ENCODE measurements around the gene LCN1.
"Not testable (repeated sequence)": the region's sequence is repeated elsewhere in the genome, so short reads cannot be mapped to it uniquely, and the experiment has no call there.

LCN1 gene

DNA sequence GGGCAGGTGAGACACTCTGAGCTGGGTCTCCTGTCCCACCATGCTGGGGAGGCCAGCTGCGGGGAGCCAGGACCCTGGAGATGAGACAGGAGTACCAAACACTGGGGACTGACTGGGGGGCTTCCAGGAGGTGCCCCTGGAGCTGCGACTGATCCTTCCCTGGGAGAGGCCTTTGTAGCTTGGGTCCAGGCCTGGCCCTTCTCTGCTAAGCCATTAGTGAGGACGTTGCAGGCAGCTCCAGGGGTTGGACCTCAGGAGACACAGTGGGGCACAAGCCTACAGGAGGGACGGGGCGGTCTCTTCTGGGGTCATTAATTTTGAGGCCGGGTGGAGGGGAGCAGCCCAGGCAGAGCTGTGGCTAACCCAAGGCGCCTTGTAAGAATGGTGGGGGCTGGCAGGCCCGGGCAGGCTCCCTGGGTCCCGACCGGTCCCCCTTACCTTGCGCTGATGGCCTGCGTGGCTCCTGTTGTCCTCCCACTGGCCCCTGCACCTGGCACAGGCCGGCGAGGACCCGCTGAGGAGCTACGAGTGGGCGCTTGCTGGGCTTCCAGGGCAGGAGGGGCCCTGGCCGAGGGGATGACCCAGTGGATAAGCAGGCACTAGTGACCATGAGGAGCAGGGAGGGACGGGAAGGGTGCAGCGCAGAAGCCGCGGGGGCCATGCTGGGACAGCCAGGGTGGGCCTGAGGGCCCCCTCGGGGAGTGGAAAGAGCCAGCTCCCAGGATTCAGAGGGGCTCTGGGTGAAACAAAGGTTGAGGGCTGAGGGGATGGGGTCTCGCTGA is 15.6 kb upstream of the LCN1 start:
- DNase-seq = no peak

DNA sequence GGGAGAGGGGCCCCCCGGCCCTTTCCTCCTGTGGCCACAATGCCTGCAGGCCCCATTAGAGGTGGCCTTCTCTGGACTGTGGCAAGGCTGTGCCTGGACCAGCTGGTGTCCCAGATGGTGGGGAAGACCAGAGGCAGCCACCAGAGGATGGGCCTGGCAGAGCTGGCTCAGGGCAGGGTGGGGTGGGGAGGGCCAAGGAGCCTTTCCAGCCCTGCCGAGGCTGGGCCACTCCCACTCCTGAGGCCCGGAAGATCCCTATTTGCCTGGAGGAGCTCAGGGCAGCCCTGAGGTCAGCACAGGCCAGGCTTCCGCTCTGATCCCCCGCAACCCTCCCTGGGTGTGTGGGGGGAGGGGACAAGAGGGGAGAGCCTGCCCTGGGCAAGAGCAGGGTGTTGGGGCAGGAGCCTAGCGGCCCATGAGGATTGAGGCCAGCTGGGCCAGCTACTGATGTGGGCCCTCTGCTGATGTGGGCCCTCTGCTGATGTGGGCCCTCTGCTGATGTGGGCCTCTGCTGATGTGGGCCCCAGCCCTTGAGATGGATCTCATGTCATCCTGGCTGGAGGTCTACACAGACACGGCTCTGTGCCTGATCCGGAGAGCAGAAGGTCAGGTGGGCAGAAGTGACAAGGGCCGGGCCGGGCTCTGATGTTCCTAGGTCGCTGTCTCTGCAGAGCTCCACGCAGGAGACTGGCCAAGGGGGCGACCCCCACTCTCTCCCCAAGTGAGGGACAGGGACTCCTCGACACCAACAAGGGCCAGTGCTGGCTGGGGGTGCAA is 14.7 kb upstream of the LCN1 start:
- no peak for DNase-seq

DNA sequence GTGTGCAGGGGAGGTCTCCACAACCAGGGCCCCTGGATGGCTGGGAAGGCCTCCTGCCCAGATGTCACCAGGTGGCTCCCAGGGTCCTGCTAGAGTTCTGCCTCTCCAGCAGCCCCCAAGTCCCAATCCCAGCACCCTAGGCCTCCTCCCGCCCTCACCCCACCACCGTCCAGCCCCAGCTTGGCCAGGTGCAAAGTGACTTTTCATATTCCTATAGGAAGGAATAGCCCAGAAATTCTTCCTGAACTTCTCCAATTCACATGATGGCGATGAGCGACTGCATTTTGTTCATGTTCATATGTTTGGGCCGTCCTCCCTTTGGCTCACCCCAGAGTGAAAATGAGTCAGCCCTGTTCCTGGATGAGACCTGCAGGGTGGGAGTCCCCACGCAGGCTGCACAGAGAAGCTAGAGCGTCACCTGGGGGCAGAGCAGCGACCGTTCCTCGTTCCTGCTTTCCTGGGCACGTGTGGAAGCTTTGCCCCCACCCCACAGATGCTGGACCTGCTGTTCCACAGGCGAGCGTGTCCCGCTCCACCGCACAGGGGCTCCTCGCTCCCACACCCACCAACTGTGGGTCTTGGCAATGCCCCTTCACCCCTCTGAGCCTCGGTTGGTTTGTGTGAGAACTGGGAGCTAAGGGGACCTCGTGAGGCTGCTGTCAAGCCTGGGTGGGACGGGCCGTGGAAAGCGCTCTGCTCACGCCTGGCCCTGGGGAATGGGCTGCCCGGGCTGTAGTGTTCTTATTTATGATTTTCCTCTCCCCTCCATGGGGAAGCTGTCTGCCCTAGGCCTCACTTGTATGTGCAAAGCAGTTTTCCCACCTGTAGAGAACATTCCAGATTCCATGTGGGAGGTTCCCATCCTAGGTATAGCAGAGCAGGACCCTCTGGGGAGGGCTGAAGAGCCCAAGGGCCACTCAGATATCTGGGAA is 13.9 kb upstream of the LCN1 start:
- DNase-seq = no peak

DNA sequence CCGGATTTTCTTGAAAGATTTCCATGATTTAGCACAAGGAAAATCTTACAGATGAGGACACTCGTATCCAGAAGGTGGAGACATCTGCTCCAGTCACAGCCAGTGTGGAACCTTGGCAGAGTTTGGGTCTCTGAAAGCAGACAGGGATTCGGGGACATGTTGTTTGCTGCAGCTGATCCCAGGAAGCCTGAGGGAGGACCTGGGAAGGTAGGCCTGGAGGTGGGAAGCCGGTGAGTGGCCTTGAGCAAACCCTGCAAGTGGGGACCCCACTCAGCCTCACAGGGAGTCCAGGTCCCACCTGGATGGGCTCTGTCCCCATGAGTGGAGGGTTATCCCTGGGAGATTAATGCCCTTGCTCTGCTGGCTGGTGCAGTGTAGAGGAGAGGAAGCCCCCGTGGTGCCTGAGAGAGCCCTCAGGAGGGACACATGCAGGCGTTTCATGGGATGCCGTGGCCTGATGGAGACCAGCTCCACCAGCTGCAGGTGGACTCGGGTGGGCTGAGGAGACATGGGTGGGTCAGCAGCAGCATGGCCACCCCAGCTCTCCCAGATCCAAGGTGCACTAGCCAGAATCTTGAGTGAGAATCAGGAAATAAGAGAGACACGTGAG is 12.9 kb upstream of the LCN1 start:
- DNase-seq = no peak

DNA sequence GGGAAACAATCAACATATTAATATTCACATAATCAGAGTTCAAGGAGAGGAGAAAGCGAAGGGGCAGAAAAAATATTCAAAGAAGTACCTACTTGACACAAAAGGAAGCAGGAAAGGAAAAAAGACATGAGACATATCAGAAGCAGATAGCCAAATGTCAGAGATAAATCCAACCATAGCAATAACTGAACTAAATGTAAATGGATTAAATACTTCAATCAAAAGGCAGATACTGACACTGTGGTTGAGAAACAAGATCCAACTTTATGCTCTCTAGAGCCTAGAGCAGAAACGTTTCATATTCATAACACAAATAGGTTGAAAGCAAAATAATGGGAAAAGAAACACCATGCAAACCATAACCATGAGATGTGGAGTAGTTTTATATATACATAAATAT is 11.8 kb upstream of the LCN1 start:
- DNase-seq = no peak

DNA sequence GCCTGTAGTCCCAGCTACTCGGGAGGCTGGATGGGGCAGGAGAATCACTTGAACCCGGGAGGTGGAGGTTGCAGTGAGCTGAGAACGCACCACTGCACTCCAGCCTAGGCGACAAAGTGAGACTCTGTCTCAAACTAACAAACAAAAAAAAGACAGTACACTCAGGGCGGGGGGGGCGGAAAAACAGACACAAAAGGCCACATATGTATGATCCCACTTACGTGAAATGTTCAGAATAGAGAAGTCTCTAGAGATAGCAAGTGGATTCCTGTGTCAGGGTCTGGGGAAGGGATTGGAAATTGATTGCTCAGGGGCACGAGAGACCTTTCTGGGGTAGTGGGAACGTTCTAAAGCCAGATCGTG is 9.0 kb upstream of the LCN1 start:
- DNase-seq = no peak

DNA sequence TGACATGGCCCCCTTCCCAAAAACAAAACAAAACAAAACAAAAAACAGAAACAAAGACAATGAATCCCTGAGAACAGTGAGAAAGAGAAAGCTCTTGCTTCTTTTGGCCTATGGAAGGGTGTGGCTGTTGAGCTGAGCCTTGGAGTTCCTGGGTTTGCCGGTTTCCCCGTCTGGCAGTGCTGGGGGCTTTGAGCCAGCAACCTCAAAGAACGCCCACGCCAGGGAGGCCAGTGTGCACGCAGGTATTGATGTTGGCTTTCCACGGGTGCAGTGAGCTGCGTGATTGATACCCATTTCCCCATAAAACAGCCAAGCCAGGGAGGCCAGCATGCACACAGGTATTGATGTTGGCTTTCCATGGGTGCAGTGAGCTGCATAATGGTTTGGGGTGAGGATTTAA is 8.3 kb upstream of the LCN1 start:
- no peak for DNase-seq

DNA sequence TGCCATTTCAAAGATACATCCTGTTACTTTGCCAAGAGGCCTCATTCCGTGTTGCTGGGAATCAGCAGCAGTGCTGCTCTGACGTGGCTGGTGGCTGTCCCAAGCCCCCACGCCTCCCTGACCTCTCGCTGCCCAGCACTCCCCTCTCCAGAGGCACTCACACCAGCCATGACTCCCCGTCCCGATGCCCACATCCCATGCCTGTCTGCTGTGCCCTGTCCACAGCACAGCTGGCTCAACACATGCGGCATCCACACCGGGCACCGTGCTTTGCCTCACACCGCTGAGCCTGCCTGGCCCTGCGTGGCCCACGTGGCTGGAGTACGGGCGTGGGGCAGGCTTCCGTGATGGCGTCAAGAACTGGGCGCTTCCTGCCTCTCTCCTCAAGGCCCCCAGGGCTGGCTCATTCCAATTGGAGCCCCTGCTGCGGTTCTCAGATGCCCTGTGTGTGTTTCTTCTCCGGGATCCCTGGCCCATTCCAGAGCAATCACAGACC is 7.8 kb upstream of the LCN1 start:
- DNase-seq = no peak

DNA sequence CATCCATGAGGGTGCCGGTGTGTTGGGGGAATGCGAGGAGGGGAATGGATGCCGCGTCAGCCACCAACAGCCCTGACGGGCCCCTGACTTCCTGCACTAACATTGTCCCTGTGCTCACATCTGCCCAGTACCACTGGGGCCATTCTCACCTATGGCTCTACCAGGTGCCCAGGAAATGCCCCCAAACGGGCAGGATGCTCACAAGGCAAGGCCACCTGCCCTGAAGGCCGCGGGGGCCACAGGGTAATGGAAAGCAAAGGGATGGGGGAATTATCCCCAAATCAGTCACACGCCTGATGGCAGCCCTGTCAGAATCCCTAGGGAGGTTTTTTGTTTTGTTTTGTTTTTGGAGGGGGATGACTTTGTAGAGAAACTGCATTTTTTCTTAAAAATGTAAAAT is 7.3 kb upstream of the LCN1 start:
- not testable (repeated sequence) for DNase-seq

DNA sequence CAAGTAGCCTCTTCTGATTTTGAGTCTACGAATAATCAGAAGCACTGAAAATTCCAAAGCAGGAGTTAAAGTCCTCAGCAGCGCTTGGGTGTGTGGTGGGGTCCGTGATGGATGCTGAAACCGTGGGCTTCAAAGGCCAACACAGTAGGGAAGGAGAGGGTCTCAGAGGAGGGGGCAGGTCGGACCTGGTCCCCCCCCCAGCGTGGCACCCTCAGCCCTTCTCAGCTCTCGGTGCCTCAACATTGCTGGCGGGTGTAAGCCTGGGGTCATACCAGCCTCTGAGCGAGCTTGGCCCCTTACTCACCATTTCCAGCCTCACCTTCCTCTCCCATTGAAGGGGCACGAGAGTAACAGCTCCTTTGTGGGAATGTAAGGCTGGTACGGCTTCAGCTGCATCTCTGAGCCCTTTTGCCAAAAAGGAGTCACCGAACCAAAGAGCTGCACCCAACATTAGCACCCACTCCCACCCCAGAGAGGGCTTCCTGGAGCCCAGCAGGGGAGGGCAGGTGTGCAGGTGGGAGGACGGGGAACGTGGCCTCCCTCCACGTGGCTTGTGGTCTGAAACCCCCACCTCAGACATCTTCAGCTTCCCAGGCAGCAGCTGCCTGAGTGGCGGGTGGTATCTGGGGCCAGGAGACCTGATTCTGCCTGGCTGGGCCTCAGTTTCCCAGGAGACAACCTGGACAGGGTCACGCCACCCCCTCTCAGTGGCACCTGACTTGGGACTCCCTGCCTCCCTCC is 6.7 kb upstream of the LCN1 start:
- DNase-seq = no peak

DNA sequence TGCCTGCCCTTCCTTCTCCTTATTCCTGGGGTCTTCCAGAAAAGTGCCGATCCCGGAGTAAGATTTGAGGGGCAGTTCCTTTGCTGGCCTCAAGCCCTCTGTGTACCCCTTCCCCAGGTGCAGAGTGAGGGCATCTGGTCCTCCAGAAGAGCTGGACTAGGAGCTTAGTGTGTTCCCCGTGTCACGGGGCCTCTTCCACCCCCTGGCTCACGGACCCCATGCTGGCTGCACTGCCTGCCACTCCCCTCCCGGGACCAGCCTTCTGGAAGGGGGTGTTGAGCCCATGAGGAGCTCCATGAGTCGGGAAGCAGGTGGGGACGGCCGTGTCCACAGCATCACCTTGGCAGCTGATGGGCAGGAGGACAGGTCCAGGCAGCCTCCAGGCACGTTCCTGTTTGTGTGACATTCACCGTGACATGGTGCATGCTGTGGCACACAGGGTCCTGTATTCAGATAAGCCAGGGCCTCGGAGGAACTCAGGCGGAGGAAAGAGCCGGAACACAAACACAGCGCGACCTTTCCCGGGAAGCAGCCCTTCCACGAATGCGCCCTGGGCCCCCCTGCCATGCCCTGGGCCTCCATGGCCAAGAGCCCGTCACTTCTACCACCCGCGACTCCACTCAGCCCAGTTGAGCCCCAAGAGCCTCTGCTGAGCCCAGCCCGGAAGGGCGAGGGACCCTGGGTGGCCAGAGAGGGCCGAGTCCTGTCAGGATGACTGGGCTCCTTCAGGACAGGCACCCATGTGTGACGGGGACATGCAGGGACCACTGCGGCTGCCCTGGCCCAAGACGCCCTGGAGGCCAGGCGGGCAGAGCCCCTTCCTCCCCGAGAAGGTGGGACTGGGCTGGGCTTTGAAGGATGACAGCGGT is 5.9 kb upstream of the LCN1 start:
- DNase-seq = no peak

DNA sequence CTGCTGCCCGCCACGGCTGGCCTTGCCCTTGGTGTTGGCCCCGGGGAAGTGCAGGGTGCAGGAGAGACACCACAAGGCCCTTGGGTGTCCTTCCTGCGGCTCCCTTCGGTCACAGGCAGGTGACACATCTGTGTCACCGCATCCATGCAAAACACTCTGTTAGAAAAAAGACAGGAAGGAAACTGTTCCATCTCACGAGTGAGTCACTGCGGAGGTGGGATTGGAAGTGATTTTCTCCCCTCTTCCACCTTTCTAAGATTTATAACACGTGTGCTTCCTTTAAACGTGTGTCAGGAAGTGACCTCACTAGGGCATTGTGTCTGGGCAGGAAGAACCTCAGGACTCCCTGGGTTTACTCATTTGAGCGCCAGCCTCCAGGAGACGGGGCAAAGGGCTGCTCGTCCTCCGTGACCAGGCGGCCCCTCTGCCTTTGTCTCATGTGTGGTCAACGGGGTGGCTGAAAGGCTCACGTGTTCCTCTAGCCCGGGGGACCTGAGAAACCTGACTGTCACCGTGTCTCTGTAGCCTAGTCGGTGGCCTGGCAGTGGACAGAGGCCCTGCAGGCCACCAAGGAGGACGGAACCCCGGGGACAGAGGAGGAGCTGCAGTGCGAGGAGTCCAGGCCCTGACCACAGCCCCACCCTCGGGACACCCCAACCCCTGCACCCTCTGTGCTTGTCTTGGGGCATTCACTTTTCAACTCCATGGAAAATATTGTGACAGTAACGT is 4.9 kb upstream of the LCN1 start:
- DNase-seq = no peak

DNA sequence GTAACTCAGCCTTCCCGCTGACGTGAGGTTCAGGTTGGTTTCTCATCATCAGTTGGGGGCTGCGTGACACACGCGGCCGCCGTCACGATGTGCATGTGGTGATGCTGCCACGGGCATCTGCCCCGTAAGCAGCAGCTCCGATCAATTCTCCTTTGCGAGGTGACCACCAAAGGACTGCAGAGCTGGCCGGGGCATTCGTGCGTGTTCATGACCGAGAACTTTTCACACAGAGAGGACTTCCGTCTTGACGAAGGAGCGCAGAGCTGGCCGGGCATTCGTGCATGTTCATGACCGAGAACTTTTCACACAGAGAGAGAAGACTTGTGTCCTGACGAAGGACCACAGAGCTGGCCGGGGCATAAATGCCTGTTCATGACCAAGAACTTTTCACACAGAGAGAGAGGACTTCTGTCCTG is 3.8 kb upstream of the LCN1 start:
- no peak for DNase-seq

DNA sequence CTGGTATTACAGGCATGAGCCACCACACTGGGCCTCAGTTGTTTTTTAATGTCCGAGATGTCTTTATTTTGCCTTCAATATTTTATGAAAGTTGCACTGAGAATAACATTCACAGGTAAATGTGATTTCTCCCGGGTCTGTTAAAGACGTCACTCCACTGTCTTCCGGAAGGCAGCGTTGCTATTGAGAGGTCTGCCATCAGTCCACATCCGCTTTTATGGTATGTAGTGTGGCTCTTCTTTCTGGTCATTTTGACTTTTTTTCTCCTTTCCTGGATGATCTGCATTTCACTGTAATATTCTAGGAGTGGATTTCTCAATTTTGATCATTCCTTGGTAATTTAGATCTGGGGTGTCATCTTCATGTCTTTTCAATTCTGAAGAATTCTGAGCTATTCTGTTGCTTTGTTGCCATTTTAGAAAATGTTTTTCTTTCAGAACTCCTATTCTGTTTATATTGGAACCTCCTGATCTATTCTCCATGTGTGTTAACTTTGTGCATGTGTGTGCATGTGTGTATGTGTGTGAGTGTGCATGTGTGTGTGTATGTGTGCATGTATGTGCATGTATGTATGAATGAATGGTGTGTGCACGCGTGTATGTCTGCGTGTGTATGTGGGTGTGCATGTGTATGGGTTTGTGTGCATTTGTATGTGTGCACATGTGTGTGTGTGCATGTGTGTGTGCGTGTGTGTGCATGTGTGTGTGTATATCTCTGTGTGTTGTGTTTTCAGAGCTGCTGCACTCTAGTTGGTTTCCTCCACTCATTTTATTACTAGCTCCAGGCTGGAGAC is 1.9 kb upstream of the LCN1 start:
- no peak for DNase-seq

DNA sequence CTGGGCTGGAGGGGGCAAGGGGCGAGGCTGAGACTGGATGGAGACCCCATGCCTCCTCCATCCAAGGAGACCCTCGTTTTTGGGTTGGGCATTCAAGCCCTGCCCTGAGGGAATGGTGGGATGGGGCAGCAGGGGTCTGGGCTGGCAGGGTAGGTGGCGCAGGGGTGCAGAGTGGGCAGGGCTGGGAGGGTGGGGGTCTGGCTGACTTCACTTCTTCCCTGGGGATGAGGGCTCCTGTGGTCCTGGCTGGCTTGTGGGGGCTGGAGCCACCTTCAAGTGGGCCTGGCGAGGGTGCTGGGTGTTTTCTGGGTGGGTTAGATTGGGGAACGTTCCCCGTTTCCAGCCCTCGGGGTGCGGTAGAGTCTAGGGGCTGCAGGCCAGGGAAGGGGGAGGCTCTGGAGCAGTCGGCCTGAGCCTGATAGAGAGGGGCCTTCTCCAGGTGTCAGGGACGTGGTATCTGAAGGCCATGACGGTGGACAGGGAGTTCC is 412 bp downstream of the LCN1 start:
- no peak for DNase-seq

DNA sequence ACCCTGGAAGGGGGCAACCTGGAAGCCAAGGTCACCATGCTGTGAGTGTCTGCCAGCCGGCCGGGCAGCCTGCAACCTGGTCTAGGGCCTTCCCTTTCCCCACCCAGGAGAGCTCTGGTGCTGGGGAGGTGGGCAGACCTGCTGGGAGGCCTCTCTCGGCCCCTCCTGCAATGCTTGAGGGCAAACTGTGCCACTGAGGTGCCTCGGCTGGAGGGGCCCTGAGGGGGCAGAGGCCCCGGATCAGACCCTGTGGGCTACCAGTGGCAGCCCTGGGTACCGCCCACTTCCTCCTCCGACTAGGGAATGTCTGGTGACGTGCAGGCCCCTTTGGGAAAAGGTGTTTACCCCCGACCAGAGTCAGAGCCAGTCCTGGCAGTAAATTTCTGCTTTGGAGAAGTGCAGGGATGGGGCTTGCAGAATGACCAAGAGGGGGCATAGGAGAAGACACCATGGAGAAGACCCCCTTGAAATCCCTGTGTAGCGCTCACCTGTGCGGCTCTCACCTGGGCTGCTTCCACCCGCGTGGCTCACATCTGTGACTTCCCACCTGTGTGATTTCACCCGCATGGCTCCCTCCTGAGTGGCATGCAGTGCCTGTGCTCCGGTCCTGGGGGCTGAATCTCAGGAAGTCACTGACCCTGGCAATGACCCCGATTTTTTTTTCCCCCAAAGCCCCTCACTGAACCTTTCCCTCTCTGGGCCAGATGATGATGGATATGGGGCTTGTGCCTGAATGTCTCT is 1.1 kb downstream of the LCN1 start:
- no peak for DNase-seq

DNA sequence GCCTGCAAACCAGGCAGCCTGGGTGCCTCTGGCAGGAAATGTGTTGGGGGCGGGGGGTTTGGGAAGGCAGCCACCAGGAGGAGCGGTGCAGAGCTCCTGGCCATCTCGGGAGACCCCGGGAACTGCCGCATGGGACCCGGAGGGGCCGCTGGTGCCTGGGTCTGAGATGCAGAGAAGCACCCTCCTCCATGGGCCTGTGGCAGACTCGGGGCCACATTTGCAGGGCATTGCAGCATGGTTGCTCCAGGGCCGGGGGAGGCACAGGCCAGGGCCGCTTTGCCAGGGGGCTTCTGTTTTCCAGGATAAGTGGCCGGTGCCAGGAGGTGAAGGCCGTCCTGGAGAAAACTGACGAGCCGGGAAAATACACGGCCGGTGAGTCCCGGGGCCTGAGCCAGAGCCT is 1.7 kb downstream of the LCN1 start:
- no peak for DNase-seq

DNA sequence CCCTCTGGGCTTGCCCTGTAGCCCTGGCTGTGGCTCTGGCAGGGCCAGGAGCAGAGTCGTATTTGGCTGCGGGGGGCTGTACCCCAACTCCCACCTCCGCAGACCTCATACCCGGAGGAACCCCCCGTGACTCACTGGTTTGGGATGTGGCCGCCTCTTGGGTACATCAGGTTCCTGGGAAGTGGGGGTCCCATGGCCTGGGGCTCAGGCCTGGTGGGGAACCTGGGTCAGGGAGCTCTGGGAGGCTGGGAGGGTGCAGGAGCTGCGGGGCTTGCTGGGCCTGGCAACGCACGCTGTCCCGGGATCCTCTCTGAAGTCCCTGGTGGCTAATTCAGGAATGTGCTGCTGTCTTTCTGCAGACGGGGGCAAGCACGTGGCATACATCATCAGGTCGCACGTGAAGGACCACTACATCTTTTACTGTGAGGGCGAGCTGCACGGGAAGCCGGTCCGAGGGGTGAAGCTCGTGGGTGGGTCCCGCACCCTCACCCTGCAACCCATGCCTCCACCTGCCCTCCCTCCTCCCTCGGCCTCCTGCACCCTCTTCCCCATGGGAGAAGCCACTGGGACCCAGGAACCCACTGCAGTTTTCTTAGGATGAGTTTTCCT is 2.4 kb downstream of the LCN1 start:
- DNase-seq = no peak

Data from NCI-H1694 (cell line).